ENCODE measurements around the gene PIK3R6.

PIK3R6 gene

GRCh38 chr17:8867361-8867981 is at the start of gene PIK3R6:
Gene PIK3R6 (minus strand): TSS chr17:8867674. CDS start chr17:8849794, 17,880 bp downstream.
- DNase-seq (ENCODE audit: low spot score): no peak

- peak; percentile 29 for DNase-seq (ENCODE audit: low spot score)
Observed at GRCh38 chr17:8916466-8916865, 49.0 kb upstream of the PIK3R6 start.

GRCh38 chr17:8914554-8914953 is 47.1 kb upstream of the PIK3R6 start:
- DNase-seq (ENCODE audit: low spot score): no peak

- no peak for DNase-seq (ENCODE audit: low spot score)
Observed at GRCh38 chr17:8913879-8914278, 46.4 kb upstream of the PIK3R6 start.

GRCh38 chr17:8913091-8913490 is 45.6 kb upstream of the PIK3R6 start:
- no peak for DNase-seq (ENCODE audit: low spot score)

GRCh38 chr17:8912084-8912981 is 44.9 kb upstream of the PIK3R6 start:
- no peak for DNase-seq (ENCODE audit: low spot score)

GRCh38 chr17:8910969-8911604 is 43.6 kb upstream of the PIK3R6 start:
- DNase-seq (ENCODE audit: low spot score): no peak

- DNase-seq (ENCODE audit: low spot score): peak; percentile 33
Observed at GRCh38 chr17:8909586-8910270, 42.3 kb upstream of the PIK3R6 start.

GRCh38 chr17:8905331-8905730 is 37.9 kb upstream of the PIK3R6 start:
- DNase-seq (ENCODE audit: low spot score): no peak

- DNase-seq (ENCODE audit: low spot score): no peak
Observed at GRCh38 chr17:8904686-8905085, 37.2 kb upstream of the PIK3R6 start.

- no peak for DNase-seq (ENCODE audit: low spot score)
Observed at GRCh38 chr17:8904201-8904600, 36.7 kb upstream of the PIK3R6 start.

- no peak for DNase-seq (ENCODE audit: low spot score)
Observed at GRCh38 chr17:8900626-8901585, 33.4 kb upstream of the PIK3R6 start.

- DNase-seq (ENCODE audit: low spot score): no peak
Observed at GRCh38 chr17:8900207-8900606, 32.7 kb upstream of the PIK3R6 start.

GRCh38 chr17:8898636-8899035 is 31.2 kb upstream of the PIK3R6 start:
- no peak for DNase-seq (ENCODE audit: low spot score)

- DNase-seq (ENCODE audit: low spot score): no peak
Observed at GRCh38 chr17:8898126-8898525, 30.7 kb upstream of the PIK3R6 start.

- no peak for DNase-seq (ENCODE audit: low spot score)
Observed at GRCh38 chr17:8896641-8897635, 29.5 kb upstream of the PIK3R6 start.

- no peak for DNase-seq (ENCODE audit: low spot score)
Observed at GRCh38 chr17:8896087-8896486, 28.6 kb upstream of the PIK3R6 start.

- DNase-seq (ENCODE audit: low spot score): peak; percentile 64
Observed at GRCh38 chr17:8894673-8895578, 27.5 kb upstream of the PIK3R6 start.

- DNase-seq (ENCODE audit: low spot score): no peak
Observed at GRCh38 chr17:8894202-8894671, 26.8 kb upstream of the PIK3R6 start.
